GM18517 (cell line): ENCODE results near the gene DDX28.
"Not testable (repeated sequence)": the region's sequence is repeated elsewhere in the genome, so short reads cannot be mapped to it uniquely, and the experiment has no call there.

Experiments used
- ATAC-seq: cut with Tn5 transposase; IDR thresholded peaks from one replicate; pipeline ENCODE4 v1.9.1; 2021; ENCODE audit warnings: mild to moderate bottlenecking, moderate library complexity; ENCODE audit not compliant: unreplicated experiment

The DDX28 gene

GRCh38 chr16:68037841-68038597, 15.0 kb upstream of the DDX28 start:
- ATAC-seq = no peak

- ATAC-seq = no peak
These were observed 12.2 kb upstream of the DDX28 start for GRCh38 chr16:68035227-68035626.

GRCh38 chr16:68033101-68033500, 10.1 kb upstream of the DDX28 start:
- no peak for ATAC-seq

GRCh38 chr16:68031951-68032350, 8.9 kb upstream of the DDX28 start:
- no peak for ATAC-seq

GRCh38 chr16:68030108-68030507, 7.1 kb upstream of the DDX28 start:
- not testable (repeated sequence) for ATAC-seq

GRCh38 chr16:68028996-68029395, 6.0 kb upstream of the DDX28 start:
- no peak for ATAC-seq

- no peak for ATAC-seq
These were observed 729 bp downstream of the DDX28 start for GRCh38 chr16:68022278-68022727.

GRCh38 chr16:68021490-68021889, 1.5 kb downstream of the DDX28 start:
- ATAC-seq = no peak

GRCh38 chr16:68019167-68019680, 3.8 kb downstream of the DDX28 start:
- no peak for ATAC-seq

- ATAC-seq = no peak
These were observed 7.4 kb downstream of the DDX28 start, which contains the start of gene DPEP2NB for GRCh38 chr16:68015681-68016080. Gene DPEP2NB, minus strand, starts transcription at chr16:68015911. Its CDS starts 141 bp downstream, at chr16:68015770.

GRCh38 chr16:68013440-68013839, 9.6 kb downstream of the DDX28 start:
- no peak for ATAC-seq

GRCh38 chr16:68009872-68010271, 13.2 kb downstream of the DDX28 start:
- not testable (repeated sequence) for ATAC-seq

GRCh38 chr16:68009157-68009735, 13.8 kb downstream of the DDX28 start:
- no peak for ATAC-seq

GRCh38 chr16:68005786-68006286, 17.2 kb downstream of the DDX28 start:
- no peak for ATAC-seq

- ATAC-seq = no peak
These were observed 17.8 kb downstream of the DDX28 start for GRCh38 chr16:68005211-68005610.

GRCh38 chr16:68003031-68003430, 20.0 kb downstream of the DDX28 start:
- ATAC-seq = no peak

GRCh38 chr16:68000450-68000849, 22.6 kb downstream of the DDX28 start:
- no peak for ATAC-seq

- ATAC-seq = no peak
These were observed 23.0 kb downstream of the DDX28 start for GRCh38 chr16:67999985-68000384.

- ATAC-seq = not testable (repeated sequence)
These were observed 24.0 kb downstream of the DDX28 start, which contains the start of gene DPEP2 for GRCh38 chr16:67998779-67999688. Gene DPEP2, minus strand, starts transcription at chr16:67999484. Its CDS starts 6,272 bp downstream, at chr16:67993212.

- ATAC-seq = not testable (repeated sequence)
These were observed 24.7 kb downstream of the DDX28 start for GRCh38 chr16:67998231-67998778.
